IMR-90 (cell line): ENCODE measurements around the gene N4BP2. TPM values are rescaled to one million over a fixed set of nuclear protein-coding genes. Genes with fewer than 3 reads are reported as not detected.

ENCODE experiments used
- ATAC-seq: fragments of 200-7000 bp; cut with Tn5 transposase; 2 replicates; pipeline ENCODE4 v1.9.1; 2020; ENCODE audit warnings: low read depth, mild to moderate bottlenecking, moderate library complexity
- BruUV-seq: library from RNA; stranded (reverse); fragments of 400-500 nt; replicated peaks from 2 replicates; lab custom pipeline; 2021; lab: Mats Ljungman, UMichigan
- CTCF ChIA-PET: fragments of 300-600 bp; formaldehyde crosslinking; extraction: SDS; loops from one replicate; lab custom pipeline; 2021; ENCODE audit warnings: antibody characterized with exemption; lab: Yijun Ruan, JAX
- POLR2A ChIA-PET: fragments of 300-600 bp; sonication (Branson Sonifier 250); formaldehyde crosslinking; loops from one replicate; lab custom pipeline; 2022; ENCODE audit warnings: antibody characterized with exemption; ENCODE audit not compliant: unreplicated experiment; lab: Charles Lee
- DNase-seq: peaks from one replicate; pipeline ENCODE4 v3.0.0; 2013
- H2AFZ ChIP-seq: replicated peaks from 2 replicates; pipeline ENCODE3; 2013; ENCODE audit warnings: low read length, mild to moderate bottlenecking; ENCODE audit not compliant: poor library complexity
- H2AK5ac ChIP-seq: 2 replicates; pipeline ENCODE4 v1.6.1; 2013; ENCODE audit warnings: low read depth, low read length, inconsistent platforms
- H2AK9ac ChIP-seq: replicated peaks from 2 replicates; pipeline ENCODE3; 2013; ENCODE audit warnings: mild to moderate bottlenecking, low read depth, low read length, moderate library complexity; ENCODE audit not compliant: poor library complexity
- H2BK120ac ChIP-seq: 2 replicates; pipeline ENCODE4 v1.6.1; 2013; ENCODE audit warnings: low read depth, low read length, inconsistent platforms
- H2BK15ac ChIP-seq: 3 replicates; pipeline ENCODE4 v1.6.1; 2013; ENCODE audit warnings: low read depth, low read length, inconsistent platforms
- H2BK20ac ChIP-seq: 2 replicates; pipeline ENCODE4 v1.6.1; 2013; ENCODE audit warnings: low read depth, mild to moderate bottlenecking, inconsistent platforms, low read length, moderate library complexity
- H2BK5ac ChIP-seq: 2 replicates; pipeline ENCODE4 v1.6.1; 2013; ENCODE audit warnings: mild to moderate bottlenecking, low read depth, low read length, inconsistent platforms; ENCODE audit not compliant: poor library complexity, severe bottlenecking
- H3K14ac ChIP-seq: replicated peaks from 2 replicates; pipeline ENCODE4 v1.6.1; 2013; ENCODE audit warnings: low read depth, low read length, inconsistent platforms
- H3K18ac ChIP-seq: 2 replicates; pipeline ENCODE4 v1.6.1; 2013; ENCODE audit warnings: low read depth, low read length, control low read depth
- H3K23ac ChIP-seq: 2 replicates; pipeline ENCODE4 v1.6.1; 2013; ENCODE audit warnings: low read depth, low read length, inconsistent platforms
- H3K27ac ChIP-seq: 2 replicates; pipeline ENCODE4 v1.5.1; 2013; ENCODE audit warnings: mild to moderate bottlenecking, control low read depth, low read length; ENCODE audit not compliant: insufficient read depth
- H3K27me3 ChIP-seq: 2 replicates; pipeline ENCODE4 v1.6.1; 2013; ENCODE audit warnings: low read length; ENCODE audit not compliant: control insufficient read depth, insufficient read depth
- H3K36me3 ChIP-seq: 2 replicates; pipeline ENCODE4 v1.6.1; 2013; ENCODE audit warnings: low read length, mixed read lengths; ENCODE audit not compliant: control insufficient read depth, insufficient read depth
- H3K4ac ChIP-seq: 2 replicates; pipeline ENCODE4 v1.6.1; 2013; ENCODE audit warnings: low read depth, low read length, inconsistent platforms
- H3K4me1 ChIP-seq: 2 replicates; pipeline ENCODE4 v1.6.1; 2013; ENCODE audit warnings: low read length, mixed read lengths; ENCODE audit not compliant: control insufficient read depth, insufficient read depth
- H3K4me2 ChIP-seq: 2 replicates; pipeline ENCODE4 v1.6.1; 2013; ENCODE audit warnings: low read depth, mild to moderate bottlenecking, control low read depth, low read length, moderate library complexity
- H3K4me3 ChIP-seq: 2 replicates; pipeline ENCODE4 v1.5.1; 2013; ENCODE audit warnings: low read depth, mild to moderate bottlenecking, control low read depth, low read length, moderate library complexity; ENCODE audit not compliant: insufficient read depth
- H3K56ac ChIP-seq: 2 replicates; pipeline ENCODE4 v1.6.1; 2013; ENCODE audit warnings: low read length, inconsistent platforms; ENCODE audit not compliant: insufficient read depth; ENCODE audit errors: extremely low read depth
- H3K79me1 ChIP-seq, 2 experiments: 2 replicates each; pipeline ENCODE4 v1.6.1; 2013; ENCODE audit warnings: low read length in 2 of 2, inconsistent platforms in 1 of 2, low read depth in 1 of 2
- H3K9ac ChIP-seq: 2 replicates; pipeline ENCODE4 v1.6.1; 2013; ENCODE audit warnings: low read depth, low read length, control low read depth
- H3K9me1 ChIP-seq: 2 replicates; pipeline ENCODE4 v1.6.1; 2013; ENCODE audit warnings: low read length, inconsistent platforms; ENCODE audit not compliant: insufficient read depth
- H3K9me3 ChIP-seq: 2 replicates; pipeline ENCODE4 v1.6.1; 2013; ENCODE audit warnings: low read length; ENCODE audit not compliant: control insufficient read depth, insufficient read depth
- H4K20me1 ChIP-seq: 2 replicates; pipeline ENCODE4 v1.6.1; 2013; ENCODE audit warnings: low read length, inconsistent platforms; ENCODE audit not compliant: insufficient read depth
- H4K5ac ChIP-seq: 2 replicates; pipeline ENCODE4 v1.6.1; 2013; ENCODE audit warnings: mild to moderate bottlenecking, low read depth, low read length, control low read depth
- H4K8ac ChIP-seq, 2 experiments: 2 replicates each; pipeline ENCODE4 v1.6.1; 2013; ENCODE audit warnings: low read depth in 2 of 2, low read length in 2 of 2, control low read depth in 1 of 2, inconsistent platforms in 1 of 2
- H4K91ac ChIP-seq: 2 replicates; pipeline ENCODE4 v1.6.1; 2013; ENCODE audit warnings: low read depth, low read length, inconsistent platforms; ENCODE audit not compliant: insufficient read depth
- BHLHE40 ChIP-seq: fragments of 150-350 bp; IDR thresholded peaks from 2 replicates; pipeline ENCODE4 v1.6.1; 2016; ENCODE audit warnings: mild to moderate bottlenecking, low read depth, low read length
- CEBPB ChIP-seq: IDR thresholded peaks from 2 replicates; pipeline ENCODE4 v1.6.1; 2012; ENCODE audit warnings: low read depth, low read length, improper control_type of control experiment
- CHD1 ChIP-seq: IDR thresholded peaks from 2 replicates; pipeline ENCODE4 v1.6.1; 2012; ENCODE audit warnings: low read depth, low read length, improper control_type of control experiment
- CTCF ChIP-seq: conservative IDR thresholded peaks from 2 replicates; pipeline ENCODE4 v1.5.1; 2012; ENCODE audit warnings: mild to moderate bottlenecking, low read depth, low read length, improper control_type of control experiment
- ELK1 ChIP-seq: fragments of 150-350 bp; IDR thresholded peaks from 2 replicates; pipeline ENCODE4 v1.6.1; 2016; ENCODE audit warnings: low read depth, mild to moderate bottlenecking, low read length, moderate library complexity, borderline replicate concordance
- FOS ChIP-seq: fragments of 150-350 bp; IDR thresholded peaks from 2 replicates; pipeline ENCODE4 v1.6.1; 2016; ENCODE audit warnings: low read depth, low read length
- MAFK ChIP-seq: IDR thresholded peaks from 2 replicates; pipeline ENCODE4 v1.6.1; 2012; ENCODE audit warnings: low read depth, low read length, improper control_type of control experiment
- MAZ ChIP-seq: IDR thresholded peaks from 2 replicates; pipeline ENCODE4 v1.6.1; 2012; ENCODE audit warnings: low read depth, mild to moderate bottlenecking, low read length, improper control_type of control experiment, moderate library complexity, borderline replicate concordance
- MXI1 ChIP-seq: IDR thresholded peaks from 2 replicates; pipeline ENCODE4 v1.6.1; 2012; ENCODE audit warnings: low read depth, mild to moderate bottlenecking, low read length, moderate library complexity, borderline replicate concordance
- NFE2L2 ChIP-seq: fragments of 150-350 bp; IDR thresholded peaks from 2 replicates; pipeline ENCODE4 v1.6.1; 2016; ENCODE audit warnings: low read depth, mild to moderate bottlenecking, low read length
- POLR2A ChIP-seq: IDR thresholded peaks from 2 replicates; pipeline ENCODE4 v1.6.1; 2012; ENCODE audit warnings: mild to moderate bottlenecking, low read depth, low read length
- RAD21 ChIP-seq: IDR thresholded peaks from 2 replicates; pipeline ENCODE4 v1.6.1; 2012; ENCODE audit warnings: low read length, improper control_type of control experiment
- RCOR1 ChIP-seq: IDR thresholded peaks from 2 replicates; pipeline ENCODE4 v1.6.1; 2012; ENCODE audit warnings: mild to moderate bottlenecking, low read length, improper control_type of control experiment; ENCODE audit not compliant: insufficient replicate concordance
- RFX5 ChIP-seq: IDR thresholded peaks from 2 replicates; pipeline ENCODE4 v1.8.0; 2012; ENCODE audit warnings: low read depth, mild to moderate bottlenecking, low read length, moderate library complexity
- SMC3 ChIP-seq: fragments of 150-350 bp; IDR thresholded peaks from 2 replicates; pipeline ENCODE4 v1.6.1; 2016; ENCODE audit warnings: low read depth, mild to moderate bottlenecking, antibody characterized with exemption, low read length, moderate library complexity
- USF2 ChIP-seq: fragments of 150-350 bp; IDR thresholded peaks from 2 replicates; pipeline ENCODE4 v1.6.1; 2017; ENCODE audit warnings: mild to moderate bottlenecking, antibody characterized with exemption, low read length, low read depth
- WGBS, 2 experiments: methylation state at CpG; one replicate each; pipeline versions ENCODE4 v1.1.5 to v1.1.7; 2013; ENCODE audit warnings: missing lambda C conversion rate in 2 of 2; ENCODE audit not compliant: insufficient read length in 1 of 2; ENCODE audit errors: extremely low coverage in 2 of 2; 5-methylcytosine and 5-hydroxymethylcytosine counted together
- dilution Hi-C: fragments of 300-500 bp; cut with HindIII; formaldehyde crosslinking; loops from one replicate; pipeline ENCODE4 v1.14.3; 2018; ENCODE audit warnings: low sequenced_read_pairs; ENCODE audit not compliant: unreplicated experiment
- in situ Hi-C: fragments of 300-500 bp; cut with MboI; formaldehyde crosslinking; loops from 3 replicates; pipeline ENCODE4 v1.14.3; 2019; ENCODE audit warnings: low sequenced_read_pairs, inconsistent platforms, mixed read lengths
- intact Hi-C: fragments of 100-400 bp; cut with micrococcal nuclease; formaldehyde crosslinking; loops from 2 replicates; pipeline ENCODE4 v1.10.0; 2022
- polyA plus RNA-seq, 3 experiments: library from polyadenylated mRNA; depleted of rRNA; stranded (reverse); fragments of >200 nt; gene quantifications; 2 replicates each; pipeline ENCODE4 v1.2.3, GENCODE V29; 2012; ENCODE audit warnings: low replicate concordance in 1 of 3
- total RNA-seq: library from RNA; depleted of rRNA; stranded (reverse); fragments of >200 nt; gene quantifications from 2 replicates; pipeline ENCODE4 v1.2.3, GENCODE V29; 2012

Gene N4BP2
- total and polyA plus RNA-seq, 2 of the 4 experiments (the other 2 are of a cell fraction): 0.84 to 2.2 TPM

- Histone ChIP-seq H3K4ac (no peak overlapping the region), H4K5ac (no peak overlapping the region), H3K36me3 (0 out of 2 replicates have a peak, but pooled peaks cover 2% of the 10 kb centered on the region), H3K9me3 (no peaks in the 10 kb centered on the region), H3K9me1 (peaks cover 5% of the 10 kb centered on the region; the same call in 1 of the 2 replicates), H4K91ac (no peak overlapping the region), H3K4me2 (no peak overlapping the region), H2BK5ac (no peak overlapping the region), H3K27ac (no peak overlapping the region), H4K20me1 (no peaks in the 10 kb centered on the region), H2AFZ (no peak overlapping the region), H4K8ac (no peak overlapping the region), H2BK20ac (no peak overlapping the region), H3K79me1 (no peaks in the 10 kb centered on the region), H3K18ac (no peak overlapping the region), H3K9ac (no peak overlapping the region), H2AK9ac (no peak overlapping the region), H3K4me3 (no peak overlapping the region), H2BK120ac (no peak overlapping the region), H3K14ac (no peak overlapping the region), H3K56ac (no peak overlapping the region), H3K23ac (no peak overlapping the region), H3K4me1 (peaks cover 2% of the 10 kb centered on the region; the same call in 1 of the 2 replicates), H2BK15ac (no peak overlapping the region), H3K27me3 (no peaks in the 10 kb centered on the region), H2AK5ac (no peak overlapping the region)
- TF ChIP-seq FOS (no peak), NFE2L2 (no peak), BHLHE40 (no peak), MXI1 (no peak), RAD21 (no peak), USF2 (no peak), CEBPB (no peak), CHD1 (no peak), SMC3 (no peak), RFX5 (no peak), POLR2A (no peak), ELK1 (no peak), MAZ (no peak), CTCF (no peak), RCOR1 (no peak), MAFK (no peak)
- intact Hi-C loops: loop anchor here (5.0 kb wide), 1 partner anchor 87 kb away; the partner anchor contains the start of gene N4BP2
- ChIA-PET CTCF (interaction anchor here (0.6 kb wide), 1 partner anchor 509 kb away, joined by 3 read pairs; no protein-coding TSS in a partner anchor), POLR2A (no interaction called here)
- in situ Hi-C loops: no loop called here
- no TSS peak for BruUV-seq
- 97% methylated on average over 3 of the region's 6 CpGs; no CpG with 5 or more reads in 1 of the 2 experiments for WGBS, 2 experiments
- no peak for DNase-seq
- ATAC-seq: 0 out of 2 replicates have a peak, but pooled peaks have one; percentile 17
- dilution Hi-C loops: no loop called here
These were observed 87.4 kb downstream of the N4BP2 start for GRCh38 chr4:40143926-40144508.
